Dermis microvascular lymphatic vessel endothelial cell (primary cell): ENCODE data around the gene IFT57. TPM values are rescaled to one million over a fixed set of nuclear protein-coding genes. Genes with fewer than 3 reads are reported as not detected.
A peak's percentile ranks its signal among the peaks of the same experiment; 100 is the strongest.
"Not testable (repeated sequence)": the region's sequence is repeated elsewhere in the genome, so short reads cannot be mapped to it uniquely, and the experiment has no call there.

Source experiments
- DNase-seq, 2 donors: peaks; one replicate each; pipeline versions ENCODE4 v3.0.0 to v3.0.0-alpha.2; 2010; ENCODE audit warnings: low read depth in 2 of 2
- total RNA-seq: library from RNA; depleted of rRNA; stranded (reverse); fragments of >200 nt; gene quantifications from 2 replicates; pipeline ENCODE4 v1.2.1, GENCODE V29; 2014

The IFT57 gene
- total RNA-seq, 1 donor from 2014 or later, result 25.9 TPM

DNA sequence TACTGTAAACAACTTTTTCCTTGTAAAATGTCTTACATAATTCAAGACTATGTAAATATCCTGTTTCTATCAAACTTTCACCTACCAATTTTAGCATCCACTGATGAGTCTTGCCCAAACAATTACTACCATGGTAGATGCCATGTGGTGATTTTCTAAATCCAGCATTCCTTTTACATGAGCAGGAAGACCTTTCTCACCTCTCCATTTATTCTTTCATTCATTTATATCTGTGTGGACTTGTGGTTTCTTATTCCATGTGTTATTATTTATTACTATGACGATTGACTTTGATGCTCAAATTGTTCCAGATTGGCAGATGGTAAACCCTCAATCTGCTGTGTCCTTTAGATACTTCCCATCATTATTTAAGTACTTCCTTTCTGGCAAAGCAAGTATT, 62.4 kb downstream of the IFT57 start:
- DNase-seq, result peak in 1 of 2 donors; percentile 46

DNA sequence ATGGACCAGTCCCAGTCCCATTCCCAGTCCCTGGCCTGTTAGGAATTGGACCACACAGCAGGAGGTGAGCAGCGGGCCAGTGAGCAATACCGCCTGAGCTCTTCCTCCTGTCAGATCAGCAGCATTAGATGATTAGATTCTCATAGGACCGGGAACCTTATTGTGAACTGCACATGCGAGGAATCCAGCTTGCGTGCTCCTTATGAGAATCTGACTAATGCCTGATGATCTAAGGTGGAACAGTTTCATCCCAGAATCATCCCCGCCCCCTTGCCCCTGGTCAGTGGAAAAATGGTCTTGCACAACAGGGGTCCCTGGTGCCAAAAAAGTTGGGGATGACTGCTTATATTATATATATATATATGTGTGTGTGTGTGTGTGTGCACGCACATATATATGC, 63.1 kb downstream of the IFT57 start:
- no peak for DNase-seq

DNA sequence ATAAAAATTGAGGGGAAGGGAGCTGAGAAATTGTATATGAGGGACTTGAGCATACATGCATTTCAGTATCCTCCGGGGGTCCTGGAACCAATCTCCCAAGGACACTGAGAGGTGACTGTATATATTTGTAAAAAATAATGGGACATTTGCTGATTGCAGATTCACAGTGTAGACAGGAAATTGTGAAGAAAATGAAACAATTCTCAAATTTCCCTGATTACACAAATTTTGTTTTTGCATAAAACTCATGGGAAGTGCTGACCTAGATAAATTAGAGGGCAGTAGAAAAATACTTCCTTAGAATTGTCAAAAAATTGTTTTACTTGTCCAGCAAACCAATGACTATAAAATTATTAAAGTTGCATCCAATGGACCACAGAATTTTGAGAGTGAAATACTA, 64.0 kb downstream of the IFT57 start:
- no peak for DNase-seq

DNA sequence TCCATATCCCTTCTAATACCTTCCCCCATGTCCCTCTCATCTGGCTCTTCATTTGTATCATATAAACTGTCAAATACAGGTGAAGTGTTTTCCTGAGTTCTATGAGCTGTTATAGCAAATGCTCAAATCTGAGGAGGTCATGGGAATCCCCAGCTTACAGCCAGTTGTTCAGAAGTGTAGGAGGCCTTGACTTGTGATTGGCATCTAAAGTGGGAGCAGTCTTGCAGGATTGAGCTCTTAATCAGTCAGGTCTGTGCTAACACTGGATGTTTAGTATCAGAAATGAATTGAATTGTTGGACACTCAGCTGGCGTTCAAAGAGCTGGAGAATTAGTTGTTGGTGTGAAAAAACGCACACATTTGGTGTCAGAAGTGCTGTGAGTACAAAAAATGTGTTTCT, 65.0 kb downstream of the IFT57 start:
- no peak for DNase-seq

DNA sequence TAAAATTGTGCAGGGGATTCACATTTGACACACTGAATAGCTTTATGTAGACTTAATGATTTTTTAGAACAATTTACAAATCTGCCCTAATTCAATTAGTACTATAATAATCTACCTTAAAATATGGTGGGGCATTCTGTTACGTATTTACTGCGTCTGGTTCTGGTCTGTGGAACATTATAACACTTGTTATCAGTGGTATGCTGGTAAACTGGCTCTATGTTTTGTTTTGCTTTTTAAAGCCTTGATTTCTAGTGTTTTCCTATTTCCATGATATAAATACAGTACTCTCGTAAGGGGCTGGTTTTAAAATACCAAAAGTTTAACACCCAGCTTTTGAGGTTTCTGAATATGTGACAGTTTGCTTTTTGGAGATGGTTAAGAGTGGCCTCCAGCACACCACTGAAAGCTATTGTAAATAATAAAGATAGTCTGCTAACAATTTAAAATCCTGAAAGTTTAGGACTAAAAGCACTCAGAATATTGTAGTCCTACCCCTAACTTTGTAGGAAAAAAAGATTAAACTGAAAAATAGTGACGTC, 65.8 kb downstream of the IFT57 start:
- no peak for DNase-seq

DNA sequence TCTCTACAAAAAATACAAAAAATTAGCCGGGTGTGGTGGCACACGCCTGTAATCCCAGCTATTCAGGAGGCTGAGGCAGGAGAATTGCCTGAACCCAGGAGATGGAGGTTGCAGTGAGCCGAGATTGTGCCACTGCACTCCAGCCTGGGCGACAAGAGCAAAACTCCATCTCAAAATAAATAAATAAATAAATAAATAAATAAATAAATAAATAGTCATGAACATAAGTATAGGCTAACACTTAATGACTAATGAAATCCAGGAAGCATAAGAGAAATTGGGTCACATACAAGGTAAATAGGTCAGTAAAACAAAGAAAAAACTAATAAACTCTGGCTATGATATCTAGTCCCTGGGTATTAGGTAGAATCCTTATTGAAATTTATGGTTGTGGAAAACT, 66.6 kb downstream of the IFT57 start:
- not testable (repeated sequence) for DNase-seq

DNA sequence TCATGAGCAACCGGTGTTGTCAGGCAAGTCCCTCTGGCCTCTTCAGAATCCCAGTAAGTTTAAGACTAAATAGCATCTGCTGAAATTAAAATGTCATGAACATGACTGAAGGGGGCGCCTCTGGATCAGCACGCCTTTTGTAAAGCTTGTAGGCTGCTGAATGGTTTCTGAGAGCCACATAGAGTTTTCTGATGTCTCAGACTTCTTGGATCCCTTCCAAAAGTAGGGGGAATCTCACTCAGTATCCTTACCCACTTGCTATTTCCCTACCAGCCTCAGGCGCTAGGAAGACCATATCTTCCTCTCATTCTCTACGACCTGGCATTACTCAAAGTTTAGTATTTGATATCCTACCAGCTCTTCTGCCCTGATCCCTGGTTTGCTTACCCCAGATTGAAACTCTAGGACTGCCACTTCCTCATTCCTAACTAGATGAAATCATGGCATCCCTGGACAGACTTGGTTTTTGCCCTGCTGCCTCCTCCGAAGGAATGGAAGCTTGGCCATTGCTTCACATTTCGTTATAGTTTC, 68.7 kb downstream of the IFT57 start:
- peak in 1 of 2 donors; percentile 47 for DNase-seq

DNA sequence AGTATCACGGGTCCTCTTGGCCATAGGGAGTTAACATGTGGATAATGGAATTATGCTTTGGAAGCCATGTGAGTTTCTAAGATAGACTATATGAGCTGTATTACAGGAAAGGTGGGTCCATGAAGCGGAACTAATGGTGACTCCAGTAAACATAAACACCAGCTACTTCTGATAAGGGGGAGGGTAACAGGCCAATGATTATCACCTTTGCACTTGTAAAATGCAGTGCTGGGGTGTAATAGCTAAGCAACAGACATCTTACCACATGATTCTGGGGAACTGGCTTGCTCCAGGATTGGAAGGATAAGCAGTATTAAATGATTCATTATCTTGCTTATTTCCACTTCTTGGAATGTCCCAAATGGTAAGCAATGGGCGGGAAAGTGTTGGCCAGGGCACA, 70.0 kb downstream of the IFT57 start:
- DNase-seq, result no peak

DNA sequence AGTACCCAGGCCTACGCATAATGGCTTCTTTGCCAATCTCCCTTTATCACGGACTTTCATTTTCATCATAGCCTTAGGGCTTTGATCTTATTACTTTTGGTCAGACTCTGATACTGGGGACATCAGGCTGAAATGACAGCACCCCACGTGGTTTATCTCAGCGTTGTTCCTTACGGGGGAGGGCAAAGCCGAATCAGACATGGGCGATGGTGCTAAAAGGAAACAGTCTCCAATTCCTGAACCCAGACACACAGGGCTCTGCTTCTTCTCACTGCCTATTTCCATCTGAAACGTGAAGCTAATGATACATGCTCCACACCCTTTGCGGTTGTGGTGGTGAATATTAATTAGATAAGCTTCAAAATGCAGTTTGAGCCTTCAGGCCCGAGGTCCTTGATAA, 72.0 kb downstream of the IFT57 start:
- DNase-seq, result no peak

DNA sequence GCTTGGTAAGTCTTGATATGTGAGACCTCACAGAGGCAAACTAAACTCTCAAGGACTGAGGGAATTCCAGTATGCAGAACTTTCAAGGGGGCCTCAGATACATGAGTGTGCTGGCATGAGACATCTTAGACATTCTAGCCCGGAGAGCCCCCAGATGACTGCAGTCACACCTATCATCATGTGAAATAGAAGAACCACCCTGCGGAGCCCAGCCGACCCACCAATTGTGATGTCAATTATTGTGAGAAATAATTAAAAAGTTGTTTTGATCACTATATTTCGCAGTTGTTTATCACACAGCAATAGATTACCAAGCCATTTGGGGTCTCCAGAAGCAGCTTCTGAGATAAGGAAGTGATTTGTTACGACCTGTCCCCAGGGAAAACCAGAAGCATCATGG, 76.1 kb downstream of the IFT57 start:
- no peak for DNase-seq

DNA sequence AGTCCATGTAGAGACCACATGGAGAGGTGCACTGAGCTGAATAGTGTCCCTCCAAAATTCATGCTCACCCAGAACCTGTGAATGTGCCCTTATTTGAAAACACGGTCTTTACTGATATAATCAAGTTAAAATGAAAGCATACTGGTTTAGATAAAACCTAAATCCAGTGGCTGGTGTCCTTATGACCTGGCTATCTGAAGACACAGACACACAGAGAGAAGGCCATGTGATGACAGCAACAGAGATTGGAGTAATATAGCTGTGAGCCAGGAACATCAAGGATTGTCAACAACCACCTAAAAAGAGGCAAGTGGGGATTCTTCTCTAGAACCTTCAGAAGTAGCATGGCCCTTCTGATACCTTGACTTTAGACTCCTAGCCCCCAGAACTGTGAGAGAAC, 76.6 kb downstream of the IFT57 start:
- DNase-seq, result no peak

DNA sequence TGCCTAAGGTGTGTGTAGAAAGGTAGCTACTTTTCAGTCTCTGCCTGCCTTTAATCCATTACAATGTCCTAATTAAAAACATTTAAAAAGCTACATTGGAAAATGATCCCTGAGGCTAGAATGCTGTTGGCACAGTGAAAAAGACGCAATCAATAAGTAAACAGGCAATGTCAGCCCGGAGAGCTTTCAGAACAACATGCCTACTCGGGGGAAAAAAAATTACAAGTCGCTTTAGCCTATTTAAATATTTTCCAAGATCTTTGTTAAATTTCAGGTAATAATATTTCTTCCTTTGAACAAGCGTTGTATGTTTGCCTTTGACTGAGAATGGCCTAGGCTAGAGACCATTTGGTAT, 84.8 kb downstream of the IFT57 start:
- DNase-seq, result no peak

DNA sequence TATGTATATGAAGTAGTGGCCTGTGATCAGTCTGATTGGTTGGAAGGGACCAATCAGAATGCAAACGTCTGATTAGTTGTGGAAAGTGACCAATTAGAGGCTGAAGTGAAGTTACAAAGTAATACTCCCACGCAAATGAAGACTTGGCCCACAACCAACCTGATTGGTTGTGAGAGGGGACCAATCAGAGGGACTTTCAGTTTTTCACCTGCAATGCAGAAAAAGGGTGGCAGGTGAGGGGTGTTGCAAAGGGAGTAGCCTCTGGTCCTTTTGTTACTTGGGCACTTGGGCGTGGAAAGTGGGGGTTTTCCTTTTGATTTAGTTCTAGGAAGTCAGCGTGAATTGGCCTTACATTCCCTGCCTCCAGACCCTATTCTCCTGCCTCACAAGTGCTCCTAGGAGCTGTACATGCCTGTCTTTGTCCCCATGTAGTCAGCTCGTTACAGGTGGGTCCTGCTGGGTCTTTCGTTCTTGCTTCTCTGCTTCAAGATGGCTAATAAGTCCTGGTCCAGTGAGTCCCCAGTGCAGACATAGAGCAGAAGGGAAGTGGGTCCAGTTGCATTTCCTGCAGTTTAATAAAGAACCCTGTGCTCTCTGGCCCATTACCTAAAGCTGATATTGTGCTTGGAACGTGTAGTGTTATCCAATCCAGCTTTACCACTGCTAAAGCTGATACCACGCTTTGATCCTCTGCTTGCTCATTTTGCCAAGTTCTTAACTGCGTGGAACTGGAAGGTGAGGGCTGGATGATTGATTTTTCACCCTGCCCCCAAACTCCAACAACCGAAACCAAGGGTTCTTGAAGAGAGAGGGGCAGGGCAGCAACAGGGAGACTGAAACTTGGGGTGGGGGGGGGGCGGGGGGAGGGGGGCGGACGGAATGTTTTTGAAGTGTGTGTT, 85.4 kb downstream of the IFT57 start:
- no peak for DNase-seq

DNA sequence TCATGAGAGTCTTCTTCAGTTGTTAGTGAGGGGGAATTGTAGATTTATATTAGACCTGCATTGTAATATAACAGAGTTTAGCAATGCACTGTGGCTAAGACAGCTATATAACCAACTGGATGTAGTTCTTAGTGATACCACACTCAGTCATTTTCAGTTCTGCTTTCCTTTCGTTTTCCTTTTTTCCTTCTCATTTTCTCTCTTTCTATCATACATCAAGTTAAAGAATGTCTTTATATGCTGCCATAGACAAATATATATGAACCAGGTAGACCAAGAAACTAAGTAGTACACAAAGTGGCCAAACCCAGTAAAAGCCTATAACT, 87.7 kb downstream of the IFT57 start:
- no peak for DNase-seq

DNA sequence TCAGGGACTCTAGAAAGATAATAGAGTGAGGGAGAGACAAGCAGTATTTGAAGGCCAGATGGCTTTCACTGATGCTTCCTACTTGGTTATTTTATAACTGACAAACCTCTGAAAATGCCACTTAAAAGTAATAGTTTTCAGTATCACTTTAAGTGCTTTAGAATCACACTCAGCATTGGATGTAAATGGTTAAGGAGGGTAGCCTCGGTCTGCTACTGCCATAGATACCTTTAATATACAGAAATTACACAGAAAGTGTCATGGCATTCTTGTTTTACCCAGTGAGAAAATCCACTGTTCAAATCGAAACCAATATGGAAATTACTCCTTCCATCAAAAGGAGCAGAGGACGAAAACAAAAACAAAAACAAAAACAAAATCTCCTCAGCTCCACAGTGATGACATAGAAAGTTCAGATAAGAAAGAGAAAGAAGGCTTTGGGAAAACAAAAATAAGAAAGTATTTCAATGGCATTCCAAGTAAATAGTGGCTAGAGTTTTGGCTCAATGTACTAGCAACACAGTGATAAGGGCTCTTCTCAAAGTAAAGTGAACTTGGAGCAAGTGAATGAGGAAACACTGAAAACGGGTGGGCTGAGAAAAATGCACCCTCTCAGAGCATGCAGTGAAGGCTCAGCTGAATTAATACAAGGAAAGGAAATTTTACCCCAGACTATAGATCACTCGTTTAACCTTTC, 88.2 kb downstream of the IFT57 start:
- DNase-seq, result no peak

DNA sequence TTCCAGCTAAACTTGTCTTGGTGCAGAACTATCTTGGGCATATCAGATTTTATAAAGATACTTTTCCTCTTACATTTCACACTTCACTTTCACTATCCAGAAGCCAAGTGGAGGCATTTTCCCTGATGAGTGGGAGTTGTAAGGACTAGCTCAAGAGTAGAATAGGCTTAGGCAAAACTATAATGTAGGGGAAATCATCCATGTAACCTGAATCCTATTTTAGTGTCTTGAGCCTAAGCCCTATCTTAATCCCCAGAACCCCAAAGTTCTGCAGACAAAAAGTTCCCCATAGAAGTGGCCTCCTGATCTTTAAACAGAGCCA, 89.2 kb downstream of the IFT57 start:
- DNase-seq, result no peak

DNA sequence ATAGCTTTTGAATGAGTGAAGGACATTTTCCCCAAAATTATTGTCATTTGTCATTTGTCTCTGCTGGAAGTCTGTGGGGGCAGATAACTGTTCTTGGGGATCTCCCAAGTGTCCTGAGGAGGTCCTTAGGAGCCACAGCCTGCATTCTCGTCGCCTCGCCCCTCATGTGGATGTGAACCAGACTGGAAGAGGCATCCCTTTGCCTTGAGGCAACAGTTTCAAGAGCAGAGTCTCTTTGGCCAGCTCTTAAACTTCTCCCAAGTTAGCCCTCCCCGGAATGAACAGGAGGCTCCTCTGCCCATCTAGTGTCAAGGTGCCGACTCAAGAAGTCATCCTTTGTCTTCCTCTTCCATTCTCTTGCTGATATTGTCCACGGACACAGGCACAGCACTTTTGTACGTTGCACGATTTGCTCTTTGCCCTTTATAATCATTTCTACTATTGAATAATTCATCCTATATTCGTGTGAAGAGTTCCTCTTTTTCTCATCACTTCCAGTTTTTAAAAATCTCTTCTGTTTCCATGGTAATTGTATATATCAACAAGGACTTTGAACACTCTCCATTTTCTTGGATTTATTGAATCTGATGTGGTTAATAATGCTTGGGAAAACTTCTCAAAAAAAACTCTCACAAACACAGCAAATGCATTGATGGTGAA, 90.6 kb downstream of the IFT57 start:
- no peak for DNase-seq

DNA sequence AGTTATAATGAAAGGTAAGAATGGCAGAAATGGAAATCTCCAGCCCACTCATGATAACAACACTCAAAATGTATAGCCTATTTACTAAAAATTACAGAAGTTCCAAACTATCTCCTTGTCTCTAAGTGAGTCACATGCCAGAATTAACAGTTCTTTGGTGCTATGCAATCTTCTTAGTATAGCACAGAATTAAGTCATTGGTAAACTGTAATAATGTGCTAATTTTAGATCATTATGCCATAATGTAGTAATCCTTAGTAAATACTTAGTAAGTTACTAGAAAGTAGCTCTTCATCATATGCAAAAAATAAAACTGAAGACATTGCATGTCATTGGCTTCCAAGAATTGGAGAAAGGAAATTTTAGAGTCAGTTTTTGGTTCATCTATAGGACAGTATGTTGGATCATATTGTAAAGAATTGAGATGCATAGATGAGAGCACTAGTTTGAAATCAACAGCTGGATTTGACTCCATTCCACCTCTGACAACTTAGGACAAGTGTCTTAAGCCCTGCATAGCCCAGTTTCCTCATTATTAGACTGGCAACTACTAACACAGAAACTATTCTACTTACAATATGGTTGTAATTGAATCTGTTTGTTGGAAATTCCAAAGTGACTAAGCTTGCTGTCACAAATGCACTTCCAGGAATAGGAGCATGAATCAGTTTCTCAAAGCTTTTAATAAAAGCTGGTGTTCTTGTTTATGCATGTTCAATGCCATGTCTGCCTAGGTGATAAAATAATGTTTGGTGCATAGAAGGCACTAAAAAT, 91.3 kb downstream of the IFT57 start:
- peak in 1 of 2 donors; percentile 76 for DNase-seq

DNA sequence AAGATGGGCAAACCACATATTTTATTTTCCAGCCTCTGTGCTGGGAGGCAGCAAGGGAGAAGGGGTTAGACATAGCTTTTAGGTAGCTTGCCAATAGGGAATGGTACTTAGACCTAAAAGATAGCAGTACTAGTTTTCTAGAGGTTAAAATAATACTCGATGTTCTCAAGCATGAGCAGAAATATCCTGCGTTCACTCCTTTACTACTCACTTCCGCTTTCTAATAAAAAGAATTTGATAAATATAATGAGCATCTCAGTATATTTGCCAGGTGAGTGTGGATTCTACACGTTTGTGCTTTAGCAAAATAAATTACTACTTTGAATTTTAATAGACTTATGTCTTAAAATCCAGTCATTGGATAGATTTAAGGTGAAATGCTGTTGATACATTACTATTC, 92.0 kb downstream of the IFT57 start:
- DNase-seq, result no peak

DNA sequence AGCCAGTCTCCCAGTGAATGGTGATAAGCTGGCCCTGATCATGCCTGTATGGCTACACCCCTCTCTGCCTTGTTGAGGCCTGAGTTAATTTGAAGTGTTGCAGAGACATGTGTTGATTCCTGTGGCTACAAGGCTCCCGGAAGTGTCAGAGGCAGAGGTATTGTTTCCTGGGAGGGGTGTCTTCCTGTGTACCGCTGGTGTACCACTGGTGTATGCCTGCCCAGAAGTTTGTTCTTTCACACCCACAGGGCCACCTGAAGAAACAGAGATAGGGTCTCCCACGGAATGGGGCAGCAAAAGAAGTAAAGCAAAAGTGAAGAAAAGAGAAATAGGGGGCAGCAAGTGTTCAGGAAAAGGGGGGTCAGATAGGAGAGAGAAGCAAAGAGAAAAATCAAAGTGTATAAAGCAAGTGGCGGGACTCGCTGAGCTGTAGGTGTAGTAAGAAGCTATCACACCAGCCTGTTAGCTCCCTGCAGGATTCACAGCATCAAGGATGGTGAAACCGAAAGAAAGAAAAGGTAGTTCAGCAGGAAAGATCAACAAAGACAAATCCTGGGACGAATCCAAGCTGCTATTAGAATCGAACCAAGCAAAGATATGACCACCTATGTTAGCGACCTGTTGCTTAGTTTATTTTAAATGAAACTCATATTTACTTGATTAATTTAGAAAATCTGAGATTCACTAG, 94.8 kb downstream of the IFT57 start:
- peak in 1 of 2 donors; percentile 24 for DNase-seq

DNA sequence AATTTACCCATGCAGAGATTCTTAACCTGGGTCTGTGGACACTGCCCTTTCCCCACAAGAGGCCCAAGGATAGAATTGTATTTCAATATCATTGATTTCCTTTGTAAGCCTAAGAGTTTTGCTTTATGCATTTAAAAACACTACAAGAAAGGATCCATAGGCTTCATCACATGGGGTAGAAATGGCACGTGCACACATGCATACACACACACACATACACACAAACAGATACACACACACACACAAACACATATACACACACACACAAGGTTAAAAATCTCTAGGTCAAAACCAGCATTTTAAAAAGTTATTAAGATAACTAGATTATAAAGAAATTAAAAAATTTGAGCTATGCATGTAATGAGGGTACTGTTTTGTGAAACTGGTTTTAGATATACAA, 95.9 kb downstream of the IFT57 start:
- DNase-seq, result no peak
